ENCODE measurements around the gene C18orf63.

The C18orf63 gene

DNA sequence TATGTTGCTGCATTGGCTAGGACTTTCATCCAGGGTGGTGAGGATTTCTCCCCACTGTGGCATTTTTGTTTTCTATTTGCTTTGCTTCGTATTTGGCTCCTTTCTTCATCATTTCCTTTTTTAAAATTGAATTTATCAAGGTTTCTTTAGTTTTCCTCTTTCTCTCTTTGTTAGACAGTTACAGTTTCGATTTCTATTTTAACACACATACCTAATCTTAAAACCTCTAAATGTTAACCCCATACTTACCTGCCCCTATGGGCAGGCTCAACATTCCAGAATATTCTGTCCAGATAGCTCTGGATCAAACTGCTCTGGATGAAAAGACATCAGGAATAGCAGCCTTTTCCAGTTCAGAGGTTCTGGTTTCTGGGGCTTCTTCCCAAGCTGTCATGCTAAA lies 92.2 kb downstream of the C18orf63 start:
- Histone ChIP-seq H3K36me3 (no peaks in the 10 kb centered on the region), H3K27me3 (peaks cover 0 to 25% of the 10 kb centered on the region in 2 donors), H3K4me3 (no peak overlapping the region), H3K4me1 (no peaks in the 10 kb centered on the region), H3K9me3 (no peaks in the 10 kb centered on the region), H3K27ac (no peak overlapping the region)
- TF ChIP-seq CTCF (IDR thresholded peaks at IDR 0.05): no peak
- intact Hi-C loops (cut with DNase I; ENCODE audit: low total_unique reads): no loop called here
- DNase-seq: no peak
